NT2/D1 (cell line): ENCODE measurements around the gene NEUROG1.

Experiments used
- SUZ12 ChIP-seq: IDR thresholded peaks from 2 replicates; pipeline ENCODE4 v1.6.1; 2011; ENCODE audit not compliant: insufficient read length, insufficient read depth; ENCODE audit errors: extremely low read depth
- YY1 ChIP-seq: IDR thresholded peaks from 2 replicates; pipeline ENCODE4 v1.6.1; 2011; ENCODE audit not compliant: insufficient read length, insufficient read depth
- ZNF274 ChIP-seq: IDR thresholded peaks from 2 replicates; pipeline ENCODE4 v1.6.1; 2011; ENCODE audit warnings: mild to moderate bottlenecking, low read depth, low read length

DNA sequence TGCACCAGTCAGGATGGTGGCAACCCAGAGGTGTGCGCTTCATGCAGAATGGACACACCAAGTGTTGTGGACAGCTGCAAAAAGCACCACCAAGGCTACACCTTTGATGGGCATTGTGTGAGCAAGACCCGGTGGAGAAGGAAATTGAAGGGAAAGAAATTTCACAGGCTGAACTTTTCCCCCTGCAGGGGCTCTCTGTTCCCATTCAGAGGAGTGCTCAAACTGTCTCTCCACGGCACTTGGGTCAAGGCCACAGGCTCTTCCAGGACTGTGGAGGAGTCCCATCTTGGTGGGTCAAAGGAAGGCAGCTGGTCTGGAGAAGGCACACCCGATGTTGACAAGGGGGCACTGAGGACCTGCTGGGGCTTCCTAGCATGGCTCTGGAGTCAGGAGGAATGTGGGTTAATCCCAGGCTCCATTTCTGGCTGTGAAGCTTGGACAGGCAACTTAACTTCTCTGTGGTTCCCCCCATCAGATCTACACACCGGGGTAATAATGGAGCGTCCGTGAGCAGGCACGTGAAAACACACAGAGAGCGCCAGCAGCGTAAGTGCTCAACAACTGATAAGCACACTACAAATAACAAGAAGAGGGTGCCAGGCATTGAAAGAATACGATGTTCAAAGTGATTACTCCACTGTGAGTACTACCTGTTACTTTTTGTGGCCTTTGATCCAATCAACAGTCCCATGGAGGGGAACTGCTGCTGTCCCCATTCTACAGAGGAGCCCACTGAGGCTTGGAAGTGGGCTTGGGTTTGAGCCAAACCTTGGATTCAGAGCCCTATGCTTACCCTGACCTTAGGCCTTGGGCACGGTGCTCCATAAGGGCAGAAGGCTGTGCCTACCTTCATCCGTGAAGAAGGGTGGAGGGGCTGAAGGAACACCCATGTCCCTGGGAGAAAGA lies 49.4 kb downstream of the NEUROG1 start:
- TF ChIP-seq SUZ12 (no peak), YY1 (no peak), ZNF274 (no peak)
